Femur (tissue), 1 donor: ENCODE data around the gene OARD1.

ENCODE experiments used
- DNase-seq: peaks from one replicate; pipeline ENCODE4 v3.0.0-alpha.2; 2017

OARD1 gene

GRCh38 chr6:41073968-41074691 is 2.0 kb upstream of the OARD1 start:
- DNase-seq: no peak

DNA sequence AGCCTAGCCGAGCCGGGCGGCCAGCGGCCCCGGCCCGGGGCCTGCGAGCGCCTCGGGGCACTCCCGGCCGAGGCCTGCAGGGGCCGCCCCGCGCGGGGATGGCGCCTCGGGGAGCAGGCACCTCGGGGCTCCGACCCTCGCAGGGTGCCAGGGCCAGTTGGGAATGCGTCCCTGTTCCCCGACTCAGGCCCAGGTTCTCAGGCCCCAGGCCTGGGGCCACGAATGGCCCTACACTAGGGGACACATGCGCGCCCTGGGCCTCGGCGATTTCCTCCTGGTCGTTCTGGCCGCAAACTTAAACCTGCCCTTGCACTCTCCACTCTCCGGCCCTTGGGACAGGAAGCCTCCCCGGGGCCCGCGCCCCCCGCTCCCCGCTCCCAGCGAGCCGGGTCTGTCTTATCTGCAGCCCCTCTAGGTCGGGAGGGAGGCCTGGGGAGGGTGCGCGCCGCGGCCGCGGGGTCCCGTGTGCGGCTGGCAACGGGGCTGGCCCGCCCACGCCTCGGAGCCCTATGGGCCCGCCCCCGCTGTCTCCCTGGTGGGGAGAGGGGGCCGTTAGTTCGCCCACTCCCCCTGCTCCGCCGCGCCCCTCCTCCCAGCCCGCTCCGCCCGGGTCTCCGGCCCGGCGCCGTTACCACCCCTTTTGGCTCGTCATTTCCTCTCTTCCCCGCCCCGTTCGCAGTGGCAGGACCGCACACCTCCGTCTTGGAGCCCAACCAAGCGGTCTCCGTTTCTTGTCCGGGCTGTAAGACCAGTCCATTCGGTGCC is 1.2 kb upstream of the OARD1 start:
- peak; percentile 93 for DNase-seq

GRCh38 chr6:41072836-41073202 is 663 bp upstream of the OARD1 start, which contains the start of gene NFYA:
NFYA (plus strand) TSS chr6:41072974; CDS start chr6:41079090, 6,116 bp downstream.
- no peak for DNase-seq

DNA sequence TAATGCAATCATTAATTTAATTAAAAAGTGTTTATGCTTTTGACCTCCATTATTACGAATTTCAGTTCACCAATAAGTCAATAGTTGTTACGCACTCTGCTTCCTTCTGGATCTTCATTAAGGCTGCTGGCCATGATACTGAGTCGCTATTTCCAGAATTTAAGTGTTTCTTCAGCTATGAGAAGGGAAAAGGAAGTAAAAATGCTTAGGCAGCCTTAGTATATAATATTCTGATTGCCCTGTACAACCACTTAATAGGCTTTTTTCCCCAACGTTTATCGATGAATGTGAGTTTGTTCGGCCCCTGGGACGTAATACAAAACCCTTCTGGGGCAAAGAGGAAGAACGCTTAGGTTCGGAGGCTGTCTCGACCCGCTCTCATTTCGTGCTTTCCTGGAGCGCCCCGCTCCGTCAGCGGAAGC is 644 bp downstream of the OARD1 start:
- DNase-seq: no peak

DNA sequence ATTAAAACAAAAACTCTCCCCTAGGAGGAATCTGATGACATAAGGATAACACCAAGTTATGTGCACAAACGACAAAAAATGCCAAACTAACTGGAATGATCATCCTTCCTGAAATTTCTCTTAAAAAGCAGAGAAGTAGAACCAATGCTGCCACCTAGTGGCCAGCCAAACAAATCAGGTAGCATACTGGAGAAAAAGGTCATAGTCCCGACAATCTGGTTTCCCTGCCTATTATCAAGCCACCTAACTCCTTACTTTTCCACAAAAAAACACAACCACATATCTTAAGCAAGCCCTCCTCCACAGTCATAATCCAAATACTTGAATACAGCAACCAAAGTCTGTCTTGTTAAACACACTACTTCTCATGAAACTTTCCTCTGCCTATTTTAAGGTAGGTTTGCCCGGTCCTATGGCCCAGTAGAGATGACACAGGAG is 5.3 kb downstream of the OARD1 start:
- DNase-seq: peak; percentile 83

- DNase-seq: no peak
Observed at GRCh38 chr6:41065550-41066026, 6.6 kb downstream of the OARD1 start.

GRCh38 chr6:41064841-41065240 is 7.3 kb downstream of the OARD1 start:
- no peak for DNase-seq

DNA sequence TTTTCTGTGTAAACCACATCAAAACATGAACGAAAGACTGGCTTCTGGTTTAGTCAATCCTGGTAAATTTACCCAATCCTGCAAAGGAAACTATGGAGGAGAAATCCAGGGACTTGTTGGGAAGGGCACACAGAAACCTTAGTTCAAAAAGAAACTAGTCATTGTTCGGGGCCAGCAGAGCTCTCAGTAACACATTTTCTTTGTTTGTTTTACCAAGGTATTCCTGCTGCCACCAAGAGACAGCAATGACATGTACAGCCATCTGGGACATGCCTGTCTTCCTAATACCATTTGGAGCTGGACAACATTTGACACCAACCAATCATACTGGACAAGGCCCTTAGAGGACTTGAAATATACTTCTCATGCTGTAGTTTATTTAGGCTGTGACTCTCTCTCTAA is 8.3 kb downstream of the OARD1 start:
- no peak for DNase-seq

- DNase-seq: no peak
Observed at GRCh38 chr6:41062056-41062455, 10.1 kb downstream of the OARD1 start.

GRCh38 chr6:41061196-41061726 is 10.9 kb downstream of the OARD1 start:
- no peak for DNase-seq

DNA sequence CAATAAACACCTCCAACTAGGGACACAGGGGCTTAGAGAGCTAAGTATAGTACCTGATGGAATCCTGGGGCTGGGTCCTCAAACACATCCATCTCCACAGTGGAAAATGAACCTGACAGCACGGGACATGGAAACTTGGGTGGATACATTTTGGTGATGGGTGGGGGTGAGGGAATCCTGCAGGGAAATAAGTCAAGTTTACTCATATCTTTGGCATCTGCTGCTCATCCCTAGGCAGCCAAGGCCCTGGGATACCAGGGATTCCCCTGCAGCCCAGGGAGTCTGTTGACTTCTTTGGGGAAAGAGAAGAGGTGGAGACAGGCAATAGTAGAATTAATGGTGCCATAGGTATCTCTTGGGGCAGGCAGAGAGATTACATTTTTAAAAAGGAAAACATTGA is 12.6 kb downstream of the OARD1 start:
- DNase-seq: no peak

GRCh38 chr6:41058783-41059181 is 13.4 kb downstream of the OARD1 start:
- no peak for DNase-seq

DNA sequence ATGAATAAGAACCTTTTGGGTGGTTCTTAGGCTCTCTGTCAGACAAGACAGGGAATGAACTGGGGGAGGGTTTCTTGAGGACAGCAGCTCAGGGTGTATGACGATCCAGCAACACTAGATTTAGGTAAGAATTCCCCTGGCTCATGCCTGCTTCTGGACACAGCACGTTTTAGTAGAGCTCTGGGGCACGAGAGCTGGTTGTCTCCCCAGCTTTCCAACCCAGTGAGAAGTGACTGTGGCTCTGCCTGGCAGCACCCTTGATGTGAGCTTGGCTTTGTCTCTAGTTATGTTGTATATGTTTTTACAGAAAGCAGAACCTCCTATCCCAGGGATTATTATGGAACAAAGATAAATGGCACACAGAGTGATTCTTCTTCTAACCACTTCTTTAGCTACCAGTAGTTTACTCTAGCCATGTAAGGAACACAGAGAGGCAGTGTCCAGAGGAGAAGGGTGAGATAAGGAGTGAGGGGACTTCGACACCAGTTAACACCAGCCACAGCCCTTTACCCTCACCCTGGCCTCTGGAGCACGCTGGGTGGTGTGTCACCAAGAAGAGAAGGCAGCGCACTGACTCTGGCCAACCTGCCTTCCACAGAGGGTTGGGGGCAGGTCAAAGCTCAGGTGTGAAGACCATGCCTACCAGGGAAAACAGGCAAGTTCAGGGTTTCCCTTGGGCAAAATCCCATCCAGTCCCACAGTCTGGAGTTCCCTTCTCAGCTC is 15.2 kb downstream of the OARD1 start:
- DNase-seq: no peak

DNA sequence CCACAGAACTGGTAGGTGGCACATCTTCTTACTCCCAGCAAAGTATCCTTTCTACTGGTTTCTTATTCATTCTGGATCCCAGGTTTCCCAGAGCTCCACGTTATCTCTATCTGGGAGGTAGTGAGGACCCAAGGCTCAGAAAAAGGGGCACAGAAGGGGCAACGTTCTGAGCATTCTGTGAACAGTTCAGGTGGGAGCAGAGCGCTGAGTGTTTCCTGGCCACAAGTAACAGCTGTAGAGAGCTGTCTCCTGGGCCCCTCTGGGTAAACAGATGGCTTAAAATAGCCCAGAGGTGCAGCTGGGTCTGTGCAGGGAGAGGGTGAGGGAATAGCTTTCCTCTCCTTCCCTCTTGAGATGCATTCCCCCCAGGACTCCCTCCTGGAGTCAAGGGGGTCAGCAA is 17.0 kb downstream of the OARD1 start:
- peak; percentile 40 for DNase-seq

- no peak for DNase-seq
Observed at GRCh38 chr6:41054511-41054910, 17.6 kb downstream of the OARD1 start.

DNA sequence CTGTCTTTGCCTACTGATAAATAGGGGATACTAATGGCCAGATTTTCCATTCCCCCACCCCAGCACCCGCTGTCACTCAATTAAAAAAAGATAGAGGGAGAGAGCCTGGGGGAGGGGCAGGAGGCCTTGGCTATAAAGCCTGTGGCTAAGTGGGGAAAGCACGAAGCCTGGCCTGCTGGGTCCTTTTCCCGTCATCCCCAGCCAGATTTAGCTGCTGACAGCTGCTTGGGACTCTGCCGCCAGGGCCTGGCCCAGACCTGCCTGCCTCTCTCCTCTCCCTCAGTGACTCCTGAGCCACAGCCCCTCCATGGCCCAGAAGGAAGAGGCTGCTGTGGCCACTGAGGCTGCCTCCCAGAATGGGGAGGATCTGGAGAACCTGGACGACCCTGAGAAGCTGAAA is 19.1 kb downstream of the OARD1 start, which contains the start of gene APOBEC2:
TSS of gene APOBEC2 (plus strand) at position 162 of the 400 bp plus-strand sequence. CDS start at position 308, 146 bp downstream.
- peak; percentile 66 for DNase-seq

DNA sequence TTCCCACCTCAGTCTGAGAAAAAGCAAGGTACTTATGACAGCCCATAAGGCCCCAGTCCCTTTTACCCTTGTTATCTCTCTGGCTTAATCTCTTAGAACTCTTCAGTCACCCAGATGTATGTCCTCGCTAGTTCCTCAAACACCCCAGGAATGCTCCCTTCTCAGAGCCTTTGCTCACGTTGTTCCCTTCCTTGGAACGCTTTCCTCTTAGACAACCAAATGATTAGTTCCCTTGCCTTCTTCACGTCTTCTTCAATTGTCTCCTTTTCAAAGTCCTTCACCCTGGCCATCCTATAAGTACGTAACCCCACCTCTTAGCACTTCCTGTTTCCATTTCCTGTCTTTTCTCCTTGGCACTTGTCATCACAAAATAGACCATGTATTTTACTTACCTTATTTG is 20.3 kb downstream of the OARD1 start:
- DNase-seq: no peak

DNA sequence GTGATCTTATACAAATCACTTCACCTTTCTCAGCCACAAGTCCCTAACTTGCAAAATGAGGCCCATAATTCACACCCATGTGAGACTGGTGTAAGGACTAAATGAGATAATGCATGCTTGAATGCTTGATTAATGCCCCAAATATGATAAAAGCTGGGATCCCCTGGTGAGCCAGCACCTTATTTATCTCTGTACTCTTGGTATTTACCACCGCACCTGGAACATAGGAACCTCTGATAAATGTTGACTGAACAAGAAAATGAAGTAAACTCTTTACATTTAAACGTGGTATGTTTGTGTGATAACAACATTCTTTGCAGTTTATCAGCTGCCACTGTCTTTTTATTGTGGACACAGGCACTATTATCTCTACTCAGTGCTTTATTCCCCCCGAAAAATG is 21.6 kb downstream of the OARD1 start:
- no peak for DNase-seq

DNA sequence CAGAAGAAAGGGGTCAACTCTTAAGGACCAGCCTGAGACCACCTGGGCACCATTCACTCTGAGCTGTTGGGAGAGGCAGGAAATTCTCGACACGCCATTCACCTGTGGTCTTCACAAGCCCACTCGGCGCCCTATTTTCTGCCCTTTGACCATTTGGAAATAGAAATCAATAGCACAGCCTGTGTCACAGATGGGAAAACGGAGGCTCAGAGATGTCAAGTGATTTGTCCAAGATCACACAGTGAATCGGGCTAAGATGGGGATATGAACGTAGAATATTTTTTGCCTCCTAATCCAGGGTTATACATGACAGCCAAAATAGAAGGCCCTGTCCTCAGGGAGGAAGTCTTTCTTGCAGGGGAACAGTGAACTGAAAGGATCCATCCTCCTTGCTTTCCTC is 22.2 kb downstream of the OARD1 start:
- no peak for DNase-seq

DNA sequence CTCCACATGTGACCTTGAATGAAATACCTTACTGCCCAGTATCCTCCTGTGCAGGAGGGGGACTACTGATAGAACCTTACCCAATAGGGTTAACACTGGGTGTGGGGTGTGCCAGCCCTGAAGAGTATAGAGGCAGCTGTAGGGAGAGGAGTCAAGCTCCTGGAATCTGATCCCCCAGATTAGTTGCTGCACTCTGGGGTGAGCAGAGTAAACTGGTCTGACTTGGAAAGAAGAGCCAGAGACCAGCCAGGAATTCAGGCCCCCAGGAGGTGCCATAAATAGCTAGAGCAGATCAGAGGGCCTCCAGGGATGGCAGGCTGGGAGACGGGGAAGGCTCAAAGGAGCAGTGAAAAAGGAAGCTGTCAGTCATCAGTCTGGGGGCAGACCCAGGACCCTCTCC is 22.6 kb downstream of the OARD1 start:
- DNase-seq: peak; percentile 52

DNA sequence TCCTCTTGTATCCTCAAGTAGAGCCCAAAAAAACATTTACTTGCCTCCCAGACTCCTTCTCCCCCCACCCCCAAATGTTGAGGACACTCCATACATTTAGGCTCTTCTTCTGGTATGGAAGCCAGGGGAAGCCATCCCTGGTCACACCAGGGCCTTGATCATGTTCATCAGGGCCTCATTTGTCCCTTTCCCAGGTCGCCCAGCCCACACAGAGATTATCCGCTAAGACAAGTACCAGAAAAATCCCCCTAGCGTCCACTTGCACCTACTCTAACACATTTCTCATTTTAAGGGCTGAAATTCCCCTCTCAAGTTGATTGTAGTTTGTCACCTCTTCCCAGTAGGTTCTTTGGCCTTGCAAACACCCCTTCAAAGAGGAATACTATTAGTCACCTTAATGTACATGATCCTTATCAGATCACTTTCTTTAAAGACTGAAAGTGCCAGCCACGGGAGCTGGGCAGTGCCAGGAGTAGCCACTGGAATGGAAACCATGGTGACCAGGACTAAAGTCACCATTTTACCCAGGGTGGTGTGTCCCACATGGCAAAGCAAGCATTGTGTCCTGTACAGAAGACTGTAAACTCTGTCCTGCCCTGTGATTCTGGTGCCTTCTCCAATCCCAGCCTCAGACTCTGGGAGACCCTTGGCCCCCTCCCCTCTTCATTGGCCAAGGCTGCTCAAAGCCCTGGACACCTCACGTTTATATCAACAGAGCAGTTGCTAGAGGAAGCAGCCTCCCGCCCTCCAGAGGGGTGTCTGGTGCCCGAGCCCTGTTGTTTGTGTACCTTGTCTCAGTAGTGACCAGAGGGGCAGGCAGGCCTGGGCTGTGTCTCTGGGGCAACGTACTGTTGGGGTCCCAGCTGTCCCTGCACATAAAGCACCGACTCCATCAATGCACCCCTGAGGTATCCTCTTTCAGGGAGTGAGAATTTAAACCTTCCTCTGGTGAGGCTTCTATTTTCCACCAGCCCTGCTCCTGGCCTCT is 24.1 kb downstream of the OARD1 start:
- peak; percentile 72 for DNase-seq

DNA sequence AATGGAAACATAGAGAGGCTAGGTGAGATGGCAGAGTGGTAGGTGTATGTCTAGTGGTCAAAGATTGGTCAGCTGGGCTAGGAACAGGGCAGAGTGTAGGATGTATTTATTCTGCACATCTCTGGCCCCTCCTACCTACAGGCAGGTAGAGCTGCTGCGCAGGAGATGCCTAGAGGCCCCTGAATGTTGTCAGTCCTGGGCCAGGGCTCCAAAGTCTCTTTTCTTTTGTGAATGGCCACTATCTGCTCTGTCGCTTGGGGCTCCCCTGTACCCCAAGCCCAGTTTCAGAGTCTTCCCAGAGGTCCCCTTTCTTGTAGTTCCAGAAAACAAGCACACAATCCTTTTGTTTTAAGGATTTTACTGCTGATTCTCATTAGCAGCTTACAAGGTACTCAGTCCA is 24.9 kb downstream of the OARD1 start:
- no peak for DNase-seq
